ENCODE measurements around the gene SPATS2L. TPM values are rescaled to one million over a fixed set of nuclear protein-coding genes. Genes with fewer than 3 reads are reported as not detected.

SPATS2L gene
- total RNA-seq, 6 donors from 2014 or later = 57.6 to 127 (median 80.4) TPM

GRCh38 chr2:200322607-200323006, 16.1 kb downstream of the SPATS2L start:
- no peak for DNase-seq
- no peaks in the 10 kb centered on the region for H3K27me3 ChIP-seq
- WGBS, 2 donors = 87 to 90% methylated on average over 1 of the region's 1 CpG
- H3K27ac ChIP-seq = no peak overlapping the region
- H3K4me1 ChIP-seq = peaks cover 13 to 33% (median 19%) of the 10 kb centered on the region in 4 donors
- no peak for ATAC-seq (ENCODE audit: low FRiP score in 2 of 2)
- H3K9me3 ChIP-seq = no peaks in the 10 kb centered on the region
- H3K4me3 ChIP-seq = no peak overlapping the region
- H3K36me3 ChIP-seq = no peaks in the 10 kb centered on the region
- no peak for TF ChIP-seq EP300 (IDR thresholded peaks at IDR 0.05)
- no peak for TF ChIP-seq POLR2A (IDR thresholded peaks at IDR 0.05)
- TF ChIP-seq POLR2AphosphoS5 (IDR thresholded peaks at IDR 0.05) = no peak
- TF ChIP-seq CTCF (IDR thresholded peaks at IDR 0.05) = no peak

DNA sequence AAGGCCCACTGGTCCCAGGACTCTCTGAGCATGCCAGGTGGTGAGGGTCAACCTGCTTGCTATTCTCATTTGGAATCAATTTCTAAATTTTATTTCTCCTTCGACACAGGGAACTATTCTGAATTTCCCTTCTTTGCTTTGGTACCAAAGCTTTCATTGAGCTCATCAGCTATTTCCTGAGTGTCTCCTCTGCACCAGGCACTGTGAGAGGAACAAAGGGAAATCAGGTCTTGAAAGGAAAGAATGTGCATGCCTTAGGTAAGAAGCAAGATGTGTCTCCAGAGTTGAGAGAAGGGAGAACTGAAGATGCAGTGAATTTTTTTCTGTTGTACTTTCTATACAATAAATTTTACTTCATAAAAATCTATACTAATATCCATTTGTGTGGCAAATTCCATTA, 17.9 kb downstream of the SPATS2L start:
- ATAC-seq (ENCODE audit: low FRiP score in 2 of 2) = no peak
- TF ChIP-seq POLR2AphosphoS5 (IDR thresholded peaks at IDR 0.05) (no peak), POLR2A (IDR thresholded peaks at IDR 0.05) (no peak)
- no peaks in the 10 kb centered on the region for H3K27me3 ChIP-seq
- 61 to 68% methylated on average over 1 of the region's 1 CpG for WGBS, 2 donors
- H3K9me3 ChIP-seq = no peaks in the 10 kb centered on the region
- no peak overlapping the region for H3K27ac ChIP-seq
- peaks cover 6 to 16% (median 10%) of the 10 kb centered on the region in 4 donors for H3K4me1 ChIP-seq
- no peak overlapping the region for H3K4me3 ChIP-seq
- no peaks in the 10 kb centered on the region for H3K36me3 ChIP-seq
- no peak for DNase-seq

GRCh38 chr2:200329384-200329783, 22.9 kb downstream of the SPATS2L start:
- Histone ChIP-seq H3K36me3 (no peaks in the 10 kb centered on the region), H3K27me3 (no peaks in the 10 kb centered on the region), H3K4me3 (no peak overlapping the region), H3K4me1 (peaks cover 0 to 7% (median 2%) of the 10 kb centered on the region in 4 donors), H3K9me3 (no peaks in the 10 kb centered on the region), H3K27ac (no peak overlapping the region)
- ATAC-seq (ENCODE audit: low FRiP score in 2 of 2) (no peak), DNase-seq (no peak)
- no peak for TF ChIP-seq CTCF (IDR thresholded peaks at IDR 0.05)
- no peak for TF ChIP-seq POLR2AphosphoS5 (IDR thresholded peaks at IDR 0.05)
- no peak for TF ChIP-seq POLR2A (IDR thresholded peaks at IDR 0.05)
- no peak for TF ChIP-seq EP300 (IDR thresholded peaks at IDR 0.05)
- 82 to 84% methylated on average over 2 of the region's 2 CpGs for WGBS, 2 donors

- WGBS, 2 donors = 62 to 72% methylated on average over 3 of the region's 3 CpGs
- TF ChIP-seq EP300 (IDR thresholded peaks at IDR 0.05) = no peak
- no peak for TF ChIP-seq POLR2AphosphoS5 (IDR thresholded peaks at IDR 0.05)
- TF ChIP-seq CTCF (IDR thresholded peaks at IDR 0.05) = no peak
- no peak for TF ChIP-seq POLR2A (IDR thresholded peaks at IDR 0.05)
- peak in 1 of 2 donors; percentile 47 for ATAC-seq (ENCODE audit: low FRiP score in 2 of 2)
Measured at GRCh38 chr2:200329798-200330197, 23.3 kb downstream of the SPATS2L start.

DNA sequence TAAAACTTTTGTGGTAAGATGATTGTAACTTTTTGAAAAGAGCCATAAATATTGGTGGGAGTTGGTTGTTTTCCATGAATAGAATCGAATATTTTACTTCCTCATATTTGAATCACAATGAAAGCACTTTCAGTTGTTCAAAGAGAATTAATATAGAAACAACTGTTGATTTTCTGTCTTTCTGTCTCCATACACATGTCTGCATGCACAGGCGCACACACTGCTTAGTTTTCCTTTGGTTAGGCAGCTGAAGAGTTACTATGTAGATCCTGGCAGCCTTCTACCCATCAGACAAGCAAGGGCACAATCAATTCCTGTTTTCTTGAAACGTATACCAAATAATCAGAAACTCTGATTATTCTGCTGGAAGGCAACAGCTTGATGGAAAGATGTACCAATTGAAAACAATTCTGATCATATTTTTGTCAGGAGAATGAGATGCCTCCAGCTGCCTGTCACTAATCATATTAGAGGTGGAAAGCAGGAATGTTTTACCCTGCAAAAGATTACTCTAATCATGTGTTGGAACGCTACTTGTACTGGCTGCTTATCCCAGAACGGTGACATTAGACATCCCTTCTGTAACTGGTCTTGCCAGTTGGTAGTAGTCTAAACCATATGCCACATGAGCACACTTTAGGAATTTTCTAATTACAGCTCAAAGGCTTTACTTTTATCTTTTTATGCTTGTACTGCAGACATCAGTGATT, 24.0 kb downstream of the SPATS2L start:
- DNase-seq = no peak
- WGBS, 2 donors = 59 to 62% methylated on average over 5 of the region's 5 CpGs

More at GRCh38 chr2:200329798-200330197, 23.3 kb downstream of the SPATS2L start:
- H3K27ac ChIP-seq = no peak overlapping the region
- H3K9me3 ChIP-seq = no peaks in the 10 kb centered on the region
- peaks cover 0 to 7% (median 2%) of the 10 kb centered on the region in 4 donors for H3K4me1 ChIP-seq
- DNase-seq = no peak
- H3K4me3 ChIP-seq = no peak overlapping the region
- H3K36me3 ChIP-seq = no peaks in the 10 kb centered on the region
- no peaks in the 10 kb centered on the region for H3K27me3 ChIP-seq

More for the DNA sequence above, 24.0 kb downstream of the SPATS2L start:
- no peak overlapping the region for H3K27ac ChIP-seq
- no peaks in the 10 kb centered on the region for H3K9me3 ChIP-seq
- ATAC-seq (ENCODE audit: low FRiP score in 2 of 2) = no peak
- no peak for TF ChIP-seq POLR2A (IDR thresholded peaks at IDR 0.05)
- TF ChIP-seq EP300 (IDR thresholded peaks at IDR 0.05) = no peak
- TF ChIP-seq POLR2AphosphoS5 (IDR thresholded peaks at IDR 0.05) = no peak
- no peak for TF ChIP-seq CTCF (IDR thresholded peaks at IDR 0.05)
- H3K27me3 ChIP-seq = no peaks in the 10 kb centered on the region
- H3K4me1 ChIP-seq = peaks cover 0 to 7% (median 4%) of the 10 kb centered on the region in 4 donors
- H3K4me3 ChIP-seq = no peak overlapping the region
- no peaks in the 10 kb centered on the region for H3K36me3 ChIP-seq
